Thoracic aorta (tissue), 2 donors: ENCODE data around the gene NCK1. TPM values are rescaled to one million over a fixed set of nuclear protein-coding genes. Genes with fewer than 3 reads are reported as not detected.

Experiments
- ATAC-seq: fragments of 150-250 bp; one replicate; pipeline ENCODE4 v1.8.0; 2017; ENCODE audit warnings: low read depth; ENCODE audit not compliant: insufficient number of reproducible peaks, low FRiP score
- DNase-seq: peaks from one replicate; pipeline ENCODE4 v3.0.0-alpha.2; 2020; ENCODE audit warnings: low spot score
- H3K27ac ChIP-seq, 2 donors: fragments of 200-600 bp; sonication (generic); 1 replicate in 1 of 2; 2 replicates in 1 of 2; pipeline ENCODE4 v1.5.1; 2016; ENCODE audit warnings: mild to moderate bottlenecking in 2 of 2, moderate library complexity in 2 of 2
- H3K27me3 ChIP-seq: fragments of 200-600 bp; sonication (generic); replicated peaks from 2 replicates; pipeline ENCODE4 v1.6.0; 2016; ENCODE audit warnings: mild to moderate bottlenecking; ENCODE audit not compliant: insufficient read depth
- H3K36me3 ChIP-seq: fragments of 200-600 bp; sonication (generic); one replicate; pipeline ENCODE4 v1.5.1; 2016
- H3K4me1 ChIP-seq, 2 donors: fragments of 200-600 bp; sonication (generic); 1 replicate in 1 of 2; 2 replicates in 1 of 2; pipeline versions ENCODE4 v1.5.1 to v1.6.0; 2016; ENCODE audit warnings: low read depth in 2 of 2, mild to moderate bottlenecking in 1 of 2; ENCODE audit not compliant: control insufficient read depth in 1 of 2
- H3K4me3 ChIP-seq: fragments of 200-600 bp; sonication (generic); 2 replicates; pipeline ENCODE4 v1.5.1; 2016; ENCODE audit warnings: mild to moderate bottlenecking
- H3K9me3 ChIP-seq: fragments of 200-600 bp; sonication (generic); 2 replicates; pipeline ENCODE4 v1.5.1; 2016
- CTCF ChIP-seq: fragments of 200-600 bp; sonication (generic); IDR thresholded peaks from one replicate; pipeline ENCODE4 v1.5.1; 2019; ENCODE audit warnings: antibody characterized with exemption
- total RNA-seq, 2 donors: library from RNA; depleted of rRNA; stranded (reverse); fragments of >200 nt; gene quantifications; one replicate each; pipeline versions ENCODE4 v1.1.0 to v1.2.3, GENCODE V29; 2016

Gene NCK1
- total RNA-seq, 2 donors from 2014 or later, result 31.5 to 41.5 TPM

- H3K27me3 ChIP-seq, result no peaks in the 10 kb centered on the region
- no peak for TF ChIP-seq CTCF
- H3K36me3 ChIP-seq, result no peaks in the 10 kb centered on the region
- H3K4me3 ChIP-seq, result no peak overlapping the region
- peaks cover 16 to 25% of the 10 kb centered on the region in 2 donors for H3K4me1 ChIP-seq
- no peaks in the 10 kb centered on the region for H3K9me3 ChIP-seq
- no peak for DNase-seq
- no peak for ATAC-seq
- H3K27ac ChIP-seq, result no peak overlapping the region
Measured at GRCh38 chr3:136836511-136837156, 25.4 kb upstream of the NCK1 start.

- Histone ChIP-seq H3K4me3 (no peak overlapping the region), H3K36me3 (no peaks in the 10 kb centered on the region), H3K4me1 (peaks cover 16 to 25% of the 10 kb centered on the region in 2 donors), H3K9me3 (no peaks in the 10 kb centered on the region), H3K27ac (peak overlapping the region in 1 of 2 donors; percentile 15), H3K27me3 (no peaks in the 10 kb centered on the region)
- ATAC-seq (no peak), DNase-seq (no peak)
- no peak for TF ChIP-seq CTCF
Measured at GRCh38 chr3:136838641-136839555, 23.1 kb upstream of the NCK1 start.

- TF ChIP-seq CTCF, result no peak
- no peak for ATAC-seq
- DNase-seq, result no peak
- Histone ChIP-seq H3K4me1 (peaks cover 16 to 25% of the 10 kb centered on the region in 2 donors), H3K36me3 (no peaks in the 10 kb centered on the region), H3K4me3 (no peak overlapping the region), H3K9me3 (no peaks in the 10 kb centered on the region), H3K27ac (peak overlapping the region in 1 of 2 donors; percentile 15), H3K27me3 (no peaks in the 10 kb centered on the region)
Measured at GRCh38 chr3:136839556-136839931, 22.5 kb upstream of the NCK1 start.

DNA sequence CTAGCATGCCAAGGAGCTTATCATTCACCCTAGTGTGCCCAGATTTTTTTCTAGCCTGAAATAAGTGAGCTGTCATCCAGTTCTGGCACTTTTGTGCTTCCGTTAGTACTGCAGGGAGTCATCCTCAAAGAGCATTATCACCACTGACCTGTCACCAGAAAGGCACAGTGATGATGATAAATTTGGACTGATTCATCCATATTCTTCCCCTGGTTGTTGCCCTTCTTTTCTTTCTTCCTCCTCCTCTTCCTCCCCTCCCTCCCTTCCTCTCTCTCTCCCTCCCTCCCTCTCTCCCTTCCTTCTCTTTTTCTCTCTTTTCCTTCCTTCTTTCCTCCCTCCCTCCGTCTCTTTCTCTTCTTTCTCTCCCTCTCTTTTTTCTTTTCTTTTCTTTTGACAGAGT is 21.8 kb upstream of the NCK1 start:
- ATAC-seq, result no peak
- H3K27ac ChIP-seq, result no peak overlapping the region

More for the DNA sequence above, 21.8 kb upstream of the NCK1 start:
- TF ChIP-seq CTCF, result no peak
- H3K4me3 ChIP-seq, result no peak overlapping the region
- no peaks in the 10 kb centered on the region for H3K36me3 ChIP-seq
- H3K4me1 ChIP-seq, result peaks cover 16 to 23% of the 10 kb centered on the region in 2 donors
- H3K27me3 ChIP-seq, result no peaks in the 10 kb centered on the region
- no peak for DNase-seq
- H3K9me3 ChIP-seq, result no peaks in the 10 kb centered on the region
